Esophagus (tissue), 2 donors: Measurements from ENCODE around the gene RPA1. TPM values are rescaled to one million over a fixed set of nuclear protein-coding genes. Genes with fewer than 3 reads are reported as not detected.

Source experiments
- H3K27ac ChIP-seq, 2 donors: one replicate each; pipeline ENCODE4 v1.5.1; 2013; ENCODE audit warnings: low read depth in 2 of 2, mild to moderate bottlenecking in 2 of 2, inconsistent platforms in 1 of 2, low read length in 1 of 2, moderate library complexity in 1 of 2
- H3K27me3 ChIP-seq, 2 donors: one replicate each; pipeline ENCODE4 v1.6.1; 2013; ENCODE audit warnings: low read length in 2 of 2, control low read depth in 1 of 2, mild to moderate bottlenecking in 1 of 2; ENCODE audit not compliant: insufficient read depth in 2 of 2, control insufficient read depth in 1 of 2
- H3K36me3 ChIP-seq, 2 donors: one replicate each; pipeline ENCODE4 v1.6.1; 2013; ENCODE audit warnings: low read length in 1 of 2; ENCODE audit not compliant: control insufficient read depth in 2 of 2, insufficient read depth in 2 of 2
- H3K4me1 ChIP-seq, 2 donors: one replicate each; pipeline ENCODE4 v1.6.1; 2013; ENCODE audit warnings: low read length in 1 of 2; ENCODE audit not compliant: control insufficient read depth in 2 of 2, insufficient read depth in 2 of 2
- H3K4me3 ChIP-seq, 2 donors: one replicate each; pipeline ENCODE4 v1.5.1; 2013; ENCODE audit warnings: low read length in 2 of 2, mild to moderate bottlenecking in 2 of 2, low read depth in 1 of 2, moderate library complexity in 1 of 2
- H3K9me3 ChIP-seq, 2 donors: one replicate each; pipeline ENCODE4 v1.6.1; 2013; ENCODE audit warnings: mild to moderate bottlenecking in 2 of 2, low read depth in 1 of 2, low read length in 1 of 2, moderate library complexity in 1 of 2; ENCODE audit not compliant: control insufficient read depth in 2 of 2, insufficient read depth in 1 of 2
- WGBS, 2 donors: extraction: QIAGEN DNeasy Blood & Tissue Kit; methylation state at CpG; one replicate each; pipeline ENCODE4 v1.1.7; 2013; 5-methylcytosine and 5-hydroxymethylcytosine counted together
- polyA plus RNA-seq, 2 donors: library from polyadenylated mRNA; stranded (reverse); fragments of 200-250 nt; gene quantifications; one replicate each; pipeline ENCODE4 v1.2.3, GENCODE V29; 2013
- donor health status: healthy with polysubstance abuse.
- donor health status: Bipolar disorder and iron deficiency.

RPA1 gene
- polyA plus RNA-seq, result 10 to 100 TPM in 1 of 2 donors, 1 to 10 TPM in 1; 8.6 to 33.7 TPM

DNA sequence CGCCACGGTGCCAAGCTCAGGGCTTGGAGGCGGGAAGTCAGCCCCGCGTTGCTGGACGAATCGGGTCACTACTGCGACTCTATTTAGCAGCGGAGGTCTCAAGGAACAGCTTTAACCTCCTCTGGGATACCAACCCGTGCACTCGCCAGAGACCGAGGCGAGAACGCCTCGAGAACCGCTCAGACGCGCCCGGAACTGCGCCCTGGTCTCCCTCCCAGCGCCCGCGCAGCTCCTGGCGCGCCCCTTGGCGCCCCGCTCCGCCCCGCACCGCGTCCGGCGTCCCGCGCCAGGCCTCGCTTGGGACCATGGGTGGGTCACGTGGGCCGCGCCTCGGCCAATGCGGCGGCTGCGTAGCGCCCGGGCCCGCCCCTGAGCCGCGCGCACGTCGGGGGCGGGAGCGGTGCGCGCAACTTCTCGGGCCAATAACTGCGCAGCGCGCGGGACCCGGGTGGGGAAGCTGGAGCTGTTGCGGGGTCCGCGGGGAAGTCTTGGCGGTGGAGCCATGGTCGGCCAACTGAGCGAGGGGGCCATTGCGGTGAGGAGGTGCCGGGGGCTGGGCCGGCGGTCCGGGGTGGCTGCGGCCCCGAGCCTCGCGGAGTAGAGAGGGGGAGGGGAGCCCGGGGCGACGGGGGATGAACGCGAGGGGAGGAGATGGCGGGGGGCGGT lies at the start of gene RPA1, which contains the start of gene SMYD4:
Gene RPA1 (plus strand): TSS at position 414 of the 666 bp plus-strand sequence. CDS start 89 bp downstream, at position 503.
Gene SMYD4 (minus strand): TSS at position 311 of the 666 bp plus-strand sequence. CDS start 1,908 bp downstream, outside the sequence.
- H3K4me1 ChIP-seq, result peaks cover 0 to 6% of the 10 kb centered on the region in 2 donors
- H3K27ac ChIP-seq, result peak within 1 kb of the TSS; percentile 87 to 90
- H3K36me3 ChIP-seq, result no peaks in the 10 kb centered on the region
- no peaks in the 10 kb centered on the region for H3K27me3 ChIP-seq
- H3K4me3 ChIP-seq, result peak within 1 kb of the TSS; percentile 85 to 87
- no peaks in the 10 kb centered on the region for H3K9me3 ChIP-seq
- 0 to 1% methylated on average over 62 to 83 of the region's 83 CpGs for WGBS, 2 donors

DNA sequence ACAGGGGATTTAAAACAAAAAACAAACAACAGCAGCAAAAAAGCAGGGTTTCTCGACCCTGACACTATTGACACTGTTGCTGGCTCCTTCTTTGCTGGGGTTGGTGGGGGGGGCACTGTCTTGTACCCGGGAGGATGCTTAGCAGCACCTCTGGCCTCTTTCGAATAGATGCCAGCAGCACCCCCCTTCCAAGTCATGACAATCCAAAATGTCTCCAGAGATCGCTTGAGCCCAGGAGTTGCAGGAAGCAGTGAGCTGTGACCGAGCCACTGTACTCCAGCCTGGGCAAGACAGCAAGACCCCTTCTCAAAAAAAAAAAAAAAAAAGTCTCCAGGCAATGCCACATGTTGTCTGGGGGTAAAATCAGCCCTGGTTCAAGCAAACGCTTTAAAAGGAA lies 47.6 kb upstream of the RPA1 start:
- Histone ChIP-seq H3K9me3 (no peaks in the 10 kb centered on the region), H3K4me1 (peaks cover 0 to under 1% of the 10 kb centered on the region in 2 donors), H3K36me3 (peaks cover 0 to 4% of the 10 kb centered on the region in 2 donors), H3K27ac (peak overlapping the region; percentile 34 to 56), H3K4me3 (no peak overlapping the region), H3K27me3 (no peaks in the 10 kb centered on the region)
- WGBS, 2 donors, result 68 to 69% methylated on average over 6 of the region's 6 CpGs

DNA sequence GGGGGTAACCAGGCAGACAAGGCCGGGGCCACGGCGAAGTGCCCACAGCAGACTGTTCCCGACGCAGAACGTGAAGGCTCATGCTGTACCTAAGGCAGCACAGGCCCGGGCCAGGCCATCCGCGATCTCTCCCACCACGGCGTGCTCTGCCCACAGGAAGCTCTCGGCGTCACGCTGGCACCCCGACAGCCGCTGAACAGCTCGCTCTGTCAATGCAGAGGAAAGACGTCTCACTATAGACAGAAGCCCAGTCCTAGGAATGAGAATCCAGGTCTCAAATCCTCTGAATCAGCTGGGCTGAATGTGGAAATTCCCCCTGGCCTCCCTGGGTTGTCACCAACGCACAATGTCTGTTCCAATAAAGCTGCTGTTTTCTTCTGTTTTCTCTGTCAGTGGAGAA lies 46.5 kb upstream of the RPA1 start:
- Histone ChIP-seq H3K36me3 (peaks cover 0 to 8% of the 10 kb centered on the region in 2 donors), H3K4me3 (peak overlapping the region in 1 of 2 donors; percentile 2), H3K27me3 (no peaks in the 10 kb centered on the region), H3K27ac (peak overlapping the region; percentile 88 to 91), H3K9me3 (no peaks in the 10 kb centered on the region), H3K4me1 (peaks cover 0 to 4% of the 10 kb centered on the region in 2 donors)
- 78 to 80% methylated on average over 19 of the region's 19 CpGs for WGBS, 2 donors

DNA sequence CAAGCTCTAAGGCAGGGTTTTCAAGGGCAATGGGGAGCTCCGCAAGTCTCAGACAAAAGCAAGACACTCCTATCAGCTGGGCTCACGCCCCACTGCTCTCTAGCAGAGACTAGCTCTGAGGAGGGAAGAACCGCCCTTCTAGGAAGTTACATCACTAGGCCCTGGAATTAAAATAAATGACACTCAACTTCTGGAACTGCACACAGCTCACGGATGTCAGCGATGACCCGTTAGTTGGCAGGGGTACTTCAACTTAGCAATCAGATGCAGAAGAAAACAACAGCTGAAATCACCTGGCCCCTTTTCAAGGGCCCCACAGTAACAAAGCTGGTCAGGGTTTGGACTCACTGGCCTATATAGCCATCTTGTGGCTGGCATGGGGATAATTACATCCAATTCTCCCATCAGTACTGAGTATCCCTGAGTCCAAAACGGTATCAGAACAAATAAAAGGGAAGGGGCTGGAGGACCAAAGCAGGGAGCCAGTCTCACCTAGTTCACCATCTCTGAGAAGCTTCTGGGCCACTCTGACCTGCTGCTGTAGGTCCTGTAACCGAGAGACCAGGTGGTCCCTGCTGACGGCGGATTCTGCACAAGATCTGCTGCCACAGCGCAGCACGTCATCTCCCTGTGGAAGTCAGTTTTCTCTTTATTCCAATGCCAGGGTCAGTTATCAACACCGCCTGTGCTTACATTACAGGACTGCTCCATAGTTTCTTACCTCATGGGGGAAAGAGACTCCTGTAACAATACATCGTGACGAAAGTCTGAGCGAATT lies 45.8 kb upstream of the RPA1 start:
- peaks cover 0 to 8% of the 10 kb centered on the region in 2 donors for H3K36me3 ChIP-seq
- H3K4me3 ChIP-seq, result peak overlapping the region in 1 of 2 donors; percentile 2
- no peaks in the 10 kb centered on the region for H3K27me3 ChIP-seq
- peaks cover 0 to 4% of the 10 kb centered on the region in 2 donors for H3K4me1 ChIP-seq
- H3K27ac ChIP-seq, result peak overlapping the region; percentile 88 to 91
- WGBS, 2 donors, result 52 to 55% methylated on average over 16 of the region's 16 CpGs
- H3K9me3 ChIP-seq, result no peaks in the 10 kb centered on the region

DNA sequence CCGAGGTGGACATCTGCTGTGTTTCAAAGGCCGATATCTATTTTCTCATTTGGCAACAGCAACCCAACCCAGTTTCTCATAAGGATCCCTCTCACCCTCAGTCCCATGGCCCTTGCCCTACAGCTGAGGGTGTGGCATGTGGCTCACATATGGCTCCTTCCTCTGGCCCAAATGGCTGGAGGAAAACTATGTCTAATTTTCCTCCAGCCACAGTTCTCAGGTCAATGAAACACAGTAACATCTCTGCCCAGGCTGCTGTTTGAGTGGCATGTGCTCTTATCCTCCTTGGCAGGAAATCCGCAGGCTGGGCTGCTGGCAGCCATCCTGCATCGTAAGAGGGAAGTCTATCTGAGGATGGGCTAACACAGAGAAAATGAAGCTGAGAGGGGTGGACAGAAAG lies 43.9 kb upstream of the RPA1 start:
- H3K27me3 ChIP-seq, result no peaks in the 10 kb centered on the region
- peaks cover 0 to 4% of the 10 kb centered on the region in 2 donors for H3K4me1 ChIP-seq
- WGBS, 2 donors, result 73 to 77% methylated on average over 4 of the region's 4 CpGs
- H3K9me3 ChIP-seq, result no peaks in the 10 kb centered on the region
- H3K27ac ChIP-seq, result no peak overlapping the region
- no peak overlapping the region for H3K4me3 ChIP-seq
- peaks cover 0 to 8% of the 10 kb centered on the region in 2 donors for H3K36me3 ChIP-seq

DNA sequence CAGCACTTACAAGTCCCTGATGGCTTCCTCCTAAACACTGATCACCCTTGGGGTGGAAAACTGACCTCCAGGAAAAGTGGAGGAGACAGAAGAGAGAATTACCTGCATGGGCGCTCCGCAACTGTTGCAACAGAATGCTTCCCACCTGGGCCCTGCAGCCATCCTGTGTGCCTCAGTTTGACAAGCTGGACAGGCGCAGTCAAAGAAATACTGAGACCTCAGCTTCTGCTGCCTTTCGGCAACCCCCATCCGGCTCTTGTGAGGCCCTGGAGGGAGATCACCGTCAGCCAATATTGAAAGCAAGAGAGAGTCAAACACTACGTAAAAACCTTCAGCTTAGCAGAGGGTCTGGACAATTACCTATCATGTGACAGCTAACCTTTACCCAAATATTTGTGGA lies 43.1 kb upstream of the RPA1 start:
- no peak overlapping the region for H3K4me3 ChIP-seq
- H3K36me3 ChIP-seq, result peaks cover 0 to 8% of the 10 kb centered on the region in 2 donors
- WGBS, 2 donors, result 83 to 91% methylated on average over 7 of the region's 7 CpGs
- peaks cover 0 to 4% of the 10 kb centered on the region in 2 donors for H3K4me1 ChIP-seq
- H3K9me3 ChIP-seq, result no peaks in the 10 kb centered on the region
- H3K27ac ChIP-seq, result peak overlapping the region in 1 of 2 donors; percentile 47
- no peaks in the 10 kb centered on the region for H3K27me3 ChIP-seq

DNA sequence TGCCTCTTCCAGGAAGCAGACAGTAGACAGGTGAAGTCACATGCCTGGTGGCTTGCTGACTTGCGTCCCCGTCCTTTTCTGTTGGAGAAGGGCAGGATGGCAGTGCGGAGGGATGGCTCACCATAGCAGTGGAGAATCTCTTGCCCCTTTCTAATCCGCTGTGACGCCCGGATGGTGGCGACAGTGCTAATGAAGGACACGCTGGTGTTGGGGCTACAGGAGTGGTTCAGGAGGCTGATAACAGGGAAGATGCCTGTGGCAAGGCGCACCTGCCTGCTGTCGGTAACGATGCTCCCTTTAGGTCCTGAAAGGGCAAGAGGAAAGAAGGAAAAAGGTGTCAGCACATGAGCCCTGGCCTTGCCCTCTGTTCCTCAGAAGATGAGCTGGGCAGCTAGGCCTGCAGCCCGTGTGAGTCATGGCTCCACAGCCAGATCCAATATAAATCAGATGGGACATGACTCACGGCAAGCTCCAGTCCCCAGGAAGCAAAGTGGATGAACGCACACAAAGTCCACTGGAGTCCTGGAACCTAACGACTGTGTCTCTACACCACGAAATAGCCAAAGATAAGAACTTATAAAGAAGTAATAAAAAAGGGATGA lies 42.4 kb upstream of the RPA1 start:
- H3K36me3 ChIP-seq, result peaks cover 0 to 8% of the 10 kb centered on the region in 2 donors
- WGBS, 2 donors, result 67 to 68% methylated on average over 16 of the region's 16 CpGs
- no peaks in the 10 kb centered on the region for H3K27me3 ChIP-seq
- H3K27ac ChIP-seq, result peak overlapping the region; percentile 41 to 69
- H3K4me1 ChIP-seq, result peaks cover 0 to 4% of the 10 kb centered on the region in 2 donors
- H3K9me3 ChIP-seq, result no peaks in the 10 kb centered on the region
- H3K4me3 ChIP-seq, result no peak overlapping the region

DNA sequence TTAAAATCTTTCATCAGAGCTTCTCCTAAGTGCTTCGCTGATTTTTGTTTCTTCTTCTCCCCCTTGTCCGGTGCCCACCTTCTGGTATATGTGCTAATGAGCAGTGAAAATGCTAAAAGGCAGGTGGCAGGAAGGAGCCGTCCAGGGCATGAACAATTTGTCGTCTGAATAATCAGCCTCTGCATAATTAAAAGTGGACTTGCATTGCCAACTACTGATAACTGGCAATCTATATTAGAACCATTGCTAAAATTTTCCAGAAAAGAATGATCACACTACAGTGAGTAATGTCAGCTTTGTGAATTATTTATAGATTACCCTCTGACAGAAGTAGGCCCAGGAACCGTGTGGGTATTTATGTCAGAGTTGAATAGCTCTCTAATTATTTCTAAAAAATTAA lies 39.9 kb upstream of the RPA1 start:
- Histone ChIP-seq H3K27me3 (no peaks in the 10 kb centered on the region), H3K9me3 (no peaks in the 10 kb centered on the region), H3K27ac (no peak overlapping the region), H3K4me1 (peaks cover 0 to 4% of the 10 kb centered on the region in 2 donors), H3K4me3 (no peak overlapping the region), H3K36me3 (peaks cover 0 to 6% of the 10 kb centered on the region in 2 donors)
- WGBS, 2 donors, result 58 to 66% methylated on average over 5 of the region's 5 CpGs
